DOHH2 (cell line): ENCODE results near the gene UCN3.

ENCODE experiments used
- H3F3A ChIP-seq: fragments of 200-600 bp; sonication (generic), shearing (Covaris generic); 2 replicates; pipeline ENCODE4 v1.6.0; 2016; ENCODE audit warnings: antibody characterized with exemption, mild to moderate bottlenecking; ENCODE audit not compliant: control insufficient read depth, insufficient read depth
- H3K27ac ChIP-seq: fragments of 200-600 bp; sonication (generic); 2 replicates; pipeline ENCODE4 v1.5.1; 2014; ENCODE audit warnings: low read depth, mild to moderate bottlenecking, low read length, moderate library complexity
- H3K27me3 ChIP-seq: fragments of 200-600 bp; sonication (generic); 2 replicates; pipeline ENCODE4 v1.6.1; 2014; ENCODE audit warnings: mild to moderate bottlenecking, low read length, mixed read lengths; ENCODE audit not compliant: control insufficient read depth
- H3K36me3 ChIP-seq: fragments of 200-600 bp; sonication (generic); 2 replicates; pipeline ENCODE4 v1.6.1; 2014; ENCODE audit warnings: mild to moderate bottlenecking, low read length, moderate library complexity, mixed read lengths; ENCODE audit not compliant: control insufficient read depth
- H3K4me1 ChIP-seq: fragments of 200-600 bp; sonication (generic); 2 replicates; pipeline ENCODE4 v1.6.1; 2014; ENCODE audit warnings: mild to moderate bottlenecking, low read length, mixed read lengths; ENCODE audit not compliant: control insufficient read depth
- H3K4me2 ChIP-seq: fragments of 200-600 bp; sonication (generic); 2 replicates; pipeline ENCODE4 v1.6.0; 2014; ENCODE audit warnings: mild to moderate bottlenecking, low read length, moderate library complexity
- H3K4me3 ChIP-seq: fragments of 200-600 bp; sonication (generic); 2 replicates; pipeline ENCODE4 v1.5.1; 2014; ENCODE audit warnings: mild to moderate bottlenecking, low read length, mixed read lengths
- H3K79me2 ChIP-seq: fragments of 200-600 bp; sonication (generic); 2 replicates; pipeline ENCODE4 v1.6.1; 2014; ENCODE audit warnings: mild to moderate bottlenecking, low read length, mixed read lengths; ENCODE audit not compliant: control insufficient read depth
- H3K9me2 ChIP-seq: fragments of 200-600 bp; sonication (generic); replicated peaks from 2 replicates; pipeline ENCODE4 v1.6.1; 2014; ENCODE audit warnings: mild to moderate bottlenecking, low read length, mixed read lengths; ENCODE audit not compliant: control insufficient read depth
- H3K9me3 ChIP-seq: fragments of 200-600 bp; sonication (generic); 2 replicates; pipeline ENCODE4 v1.6.1; 2014; ENCODE audit warnings: antibody characterized with exemption, low read length, mixed read lengths; ENCODE audit not compliant: control insufficient read depth, insufficient read depth
- H4K20me1 ChIP-seq: fragments of 200-600 bp; sonication (generic); 2 replicates; pipeline ENCODE4 v1.6.0; 2014; ENCODE audit warnings: low read depth, mild to moderate bottlenecking, antibody characterized with exemption, low read length, moderate library complexity; ENCODE audit not compliant: control insufficient read depth, insufficient read depth
- EZH2phosphoT487 ChIP-seq: fragments of 200-600 bp; sonication (generic); IDR thresholded peaks from 2 replicates; pipeline ENCODE4 v1.6.1; 2017; ENCODE audit warnings: borderline replicate concordance, mild to moderate bottlenecking, antibody characterized with exemption, low read length, moderate library complexity, mixed read lengths
- TF ChIP-seq, protein P1 (sequence below): fragments of 200-600 bp; sonication (generic); IDR thresholded peaks from one replicate; pipeline ENCODE4 v1.5.1; 2014; ENCODE audit warnings: antibody characterized with exemption, mild to moderate bottlenecking, low read depth, low read length; ENCODE audit not compliant: poor library complexity, severe bottlenecking

UCN3 gene

DNA sequence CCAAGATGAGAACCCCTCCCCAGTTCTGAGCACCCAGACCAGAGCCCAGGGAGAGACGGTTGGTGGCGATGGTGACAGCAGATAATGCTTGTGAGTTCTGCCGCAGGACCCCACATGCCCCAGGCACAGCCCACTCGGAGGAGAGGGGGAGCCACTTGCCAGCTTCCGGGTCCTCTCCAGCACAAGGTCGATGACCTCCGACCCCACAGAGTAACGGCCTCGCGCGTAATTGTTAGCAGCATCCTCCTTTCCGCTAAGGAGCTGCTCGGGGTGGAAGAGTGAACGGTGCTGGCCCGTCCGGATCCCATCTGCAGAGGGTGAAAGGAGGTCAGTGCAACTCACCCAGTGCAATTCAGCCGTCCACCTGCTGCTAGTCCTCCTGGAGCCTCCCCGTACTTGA, 30.4 kb downstream of the UCN3 start:
- Histone ChIP-seq H3K4me1 (no peaks in the 10 kb centered on the region), H4K20me1 (no peaks in the 10 kb centered on the region), H3K9me2 (no peaks in the 10 kb centered on the region), H3K9me3 (peaks cover 12% of the 10 kb centered on the region; the same call in 1 of the 2 replicates), H3K4me2 (no peak overlapping the region), H3F3A (no peaks in the 10 kb centered on the region), H3K27ac (no peak overlapping the region), H3K79me2 (no peaks in the 10 kb centered on the region), H3K27me3 (peaks cover 8% of the 10 kb centered on the region), H3K4me3 (no peak overlapping the region), H3K36me3 (no peaks in the 10 kb centered on the region)
- TF ChIP-seq, protein P1, sequence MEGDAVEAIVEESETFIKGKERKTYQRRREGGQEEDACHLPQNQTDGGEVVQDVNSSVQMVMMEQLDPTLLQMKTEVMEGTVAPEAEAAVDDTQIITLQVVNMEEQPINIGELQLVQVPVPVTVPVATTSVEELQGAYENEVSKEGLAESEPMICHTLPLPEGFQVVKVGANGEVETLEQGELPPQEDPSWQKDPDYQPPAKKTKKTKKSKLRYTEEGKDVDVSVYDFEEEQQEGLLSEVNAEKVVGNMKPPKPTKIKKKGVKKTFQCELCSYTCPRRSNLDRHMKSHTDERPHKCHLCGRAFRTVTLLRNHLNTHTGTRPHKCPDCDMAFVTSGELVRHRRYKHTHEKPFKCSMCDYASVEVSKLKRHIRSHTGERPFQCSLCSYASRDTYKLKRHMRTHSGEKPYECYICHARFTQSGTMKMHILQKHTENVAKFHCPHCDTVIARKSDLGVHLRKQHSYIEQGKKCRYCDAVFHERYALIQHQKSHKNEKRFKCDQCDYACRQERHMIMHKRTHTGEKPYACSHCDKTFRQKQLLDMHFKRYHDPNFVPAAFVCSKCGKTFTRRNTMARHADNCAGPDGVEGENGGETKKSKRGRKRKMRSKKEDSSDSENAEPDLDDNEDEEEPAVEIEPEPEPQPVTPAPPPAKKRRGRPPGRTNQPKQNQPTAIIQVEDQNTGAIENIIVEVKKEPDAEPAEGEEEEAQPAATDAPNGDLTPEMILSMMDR = no peak
- TF ChIP-seq EZH2phosphoT487 = no peak

DNA sequence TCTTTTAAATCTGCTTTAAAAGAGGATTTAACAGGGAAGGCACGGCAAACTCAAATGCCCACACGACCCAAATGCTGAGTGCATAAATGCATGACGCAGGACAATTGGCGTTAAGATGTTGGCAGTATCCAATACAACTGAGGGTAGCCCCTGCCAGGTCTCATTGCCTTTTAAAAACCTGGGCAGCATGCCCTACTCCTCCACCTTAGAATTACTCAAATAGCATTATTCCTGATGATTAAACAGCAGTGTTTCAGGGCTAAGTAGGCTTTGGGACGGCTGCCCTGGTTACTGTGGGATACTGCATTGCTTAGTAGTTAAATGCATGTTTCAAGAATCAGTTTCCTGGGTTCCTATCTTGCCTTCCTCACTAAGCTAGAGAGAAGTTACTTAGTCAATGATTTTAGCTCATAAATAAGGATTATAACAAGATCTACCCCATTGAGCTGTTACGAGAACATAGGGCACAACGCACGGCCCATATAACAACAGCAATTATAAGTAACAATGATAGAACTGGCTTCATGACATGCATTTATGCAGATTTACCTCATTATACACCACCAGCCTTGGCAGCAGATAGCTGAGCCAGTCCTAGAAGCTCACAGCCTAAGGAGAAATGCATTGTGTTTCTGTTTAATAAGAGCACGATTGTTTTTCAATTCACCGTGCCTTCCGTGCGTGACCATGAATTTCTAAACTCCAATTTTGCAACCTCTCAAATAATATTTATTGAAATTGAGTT, 32.0 kb downstream of the UCN3 start:
- Histone ChIP-seq H3K36me3 (no peaks in the 10 kb centered on the region), H3K79me2 (no peaks in the 10 kb centered on the region), H3F3A (no peaks in the 10 kb centered on the region), H3K4me2 (no peak overlapping the region), H3K4me3 (no peak overlapping the region), H3K27me3 (peaks cover 10% of the 10 kb centered on the region), H3K4me1 (no peaks in the 10 kb centered on the region), H3K9me2 (no peaks in the 10 kb centered on the region), H4K20me1 (no peaks in the 10 kb centered on the region), H3K9me3 (no peaks in the 10 kb centered on the region), H3K27ac (no peak overlapping the region)
- TF ChIP-seq EZH2phosphoT487 = no peak
- TF ChIP-seq, protein P1 = no peak

DNA sequence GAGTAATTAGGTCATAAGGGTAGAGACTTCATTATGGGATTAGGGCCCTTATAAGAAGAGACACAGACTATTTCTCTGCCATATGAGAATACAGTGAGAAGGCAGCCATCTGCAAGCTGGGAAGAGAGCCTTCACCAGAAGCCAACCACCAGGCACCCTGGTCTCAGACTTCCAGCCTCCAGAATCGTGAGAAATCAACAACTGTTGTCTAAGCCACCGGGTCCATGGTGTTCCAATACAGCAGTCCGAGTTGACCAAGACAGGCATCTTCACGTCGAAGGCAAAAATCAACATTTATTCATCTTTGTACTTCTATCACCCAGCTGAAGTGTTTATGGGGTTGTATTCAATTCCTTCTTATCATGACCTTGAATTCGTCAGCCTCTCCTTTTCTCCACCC, 34.6 kb downstream of the UCN3 start:
- Histone ChIP-seq H3K9me2 (no peaks in the 10 kb centered on the region), H3K4me1 (no peaks in the 10 kb centered on the region), H3K27me3 (peaks cover 10% of the 10 kb centered on the region), H3K9me3 (no peaks in the 10 kb centered on the region), H3K27ac (no peak overlapping the region), H3K4me3 (no peak overlapping the region), H3K4me2 (no peak overlapping the region), H3F3A (no peaks in the 10 kb centered on the region), H3K36me3 (no peaks in the 10 kb centered on the region), H4K20me1 (no peaks in the 10 kb centered on the region), H3K79me2 (no peaks in the 10 kb centered on the region)
- no peak for TF ChIP-seq EZH2phosphoT487
- TF ChIP-seq, protein P1 = no peak
